Keratinocyte (primary cell): ENCODE data around the gene ZBTB2. TPM values are rescaled to one million over a fixed set of nuclear protein-coding genes. Genes with fewer than 3 reads are reported as not detected.

Source experiments
- DNase-seq: peaks from one replicate; pipeline ENCODE4 v3.0.0-alpha.2; 2011; ENCODE audit warnings: low read depth, missing footprints, low spot score
- FAIRE-seq: peaks from 2 replicates; lab custom pipeline; 2011; peaks lifted over from hg19 to GRCh38; lab: Jason Lieb, UNC
- H2AFZ ChIP-seq: 2 replicates; pipeline ENCODE4 v1.6.0; 2012; ENCODE audit warnings: low read length, control low read depth, inconsistent platforms; ENCODE audit not compliant: control insufficient read depth
- H3K27ac ChIP-seq: 2 replicates; pipeline ENCODE4 v1.5.1; 2011; ENCODE audit warnings: low read length; ENCODE audit not compliant: control insufficient read depth, insufficient read depth
- H3K27me3 ChIP-seq: 3 replicates; pipeline ENCODE4 v1.6.0; 2011; ENCODE audit warnings: low read length; ENCODE audit not compliant: control insufficient read depth, insufficient read depth; ENCODE audit errors: extremely low read depth
- H3K36me3 ChIP-seq, 2 experiments: 2 replicates in 1 of 2; 3 replicates in 1 of 2; pipeline ENCODE4 v1.5.1; 2011; ENCODE audit warnings: low read length in 2 of 2, mild to moderate bottlenecking in 1 of 2; ENCODE audit not compliant: control insufficient read depth in 2 of 2, insufficient read depth in 2 of 2; ENCODE audit errors: extremely low read depth in 1 of 2
- H3K4me1 ChIP-seq: 3 replicates; pipeline ENCODE4 v1.5.1; 2011; ENCODE audit warnings: low read length; ENCODE audit not compliant: control insufficient read depth, insufficient read depth; ENCODE audit errors: extremely low read depth
- H3K4me2 ChIP-seq: 3 replicates; pipeline ENCODE4 v1.6.0; 2011; ENCODE audit warnings: low read depth, low read length; ENCODE audit not compliant: control insufficient read depth, insufficient read depth; ENCODE audit errors: extremely low read depth
- H3K4me3 ChIP-seq, 3 experiments: fragments of 200-600 bp in 1 of 3; sonication (generic) in 1 of 3; 2 replicates in 2 of 3; 3 replicates in 1 of 3; pipeline ENCODE4 v1.5.1; 2011 to 2016; ENCODE audit warnings: low read length in 3 of 3, mild to moderate bottlenecking in 3 of 3, control low read depth in 2 of 3, inconsistent platforms in 1 of 3, low read depth in 1 of 3, mixed read lengths in 1 of 3, mixed run types in 1 of 3, moderate library complexity in 1 of 3; ENCODE audit not compliant: control insufficient read depth in 2 of 3, insufficient read depth in 2 of 3; ENCODE audit errors: extremely low read depth in 1 of 3
- H3K79me2 ChIP-seq: 2 replicates; pipeline ENCODE4 v1.6.0; 2012; ENCODE audit warnings: low read length; ENCODE audit not compliant: control insufficient read depth, insufficient read depth
- H3K9ac ChIP-seq: 3 replicates; pipeline ENCODE4 v1.6.0; 2011; ENCODE audit warnings: low read length; ENCODE audit not compliant: control insufficient read depth, insufficient read depth; ENCODE audit errors: extremely low read depth
- H3K9me1 ChIP-seq: 3 replicates; pipeline ENCODE4 v1.6.0; 2011; ENCODE audit warnings: low read length; ENCODE audit not compliant: control insufficient read depth, insufficient read depth; ENCODE audit errors: extremely low read depth
- H3K9me3 ChIP-seq: 2 replicates; pipeline ENCODE4 v1.5.1; 2012; ENCODE audit warnings: low read depth, low read length; ENCODE audit not compliant: control insufficient read depth
- H4K20me1 ChIP-seq: 3 replicates; pipeline ENCODE4 v1.6.0; 2011; ENCODE audit warnings: low read length; ENCODE audit not compliant: control insufficient read depth, insufficient read depth; ENCODE audit errors: extremely low read depth
- CTCF ChIP-seq, 3 experiments: IDR thresholded peaks in 1 of 3; conservative IDR thresholded peaks in 1 of 3; optimal IDR thresholded peaks in 1 of 3; 2 replicates in 2 of 3; 3 replicates in 1 of 3; pipeline versions ENCODE3 to v1.5.1; 2011; ENCODE audit warnings: low read length in 3 of 3, mild to moderate bottlenecking in 3 of 3, moderate library complexity in 2 of 3, control low read depth in 1 of 3, inconsistent platforms in 1 of 3; ENCODE audit not compliant: insufficient read depth in 2 of 3; ENCODE audit errors: extremely low read depth in 1 of 3
- EZH2 ChIP-seq: IDR thresholded peaks from one replicate; pipeline ENCODE4 v1.6.1; 2012; ENCODE audit warnings: inconsistent platforms, mild to moderate bottlenecking, low read length, moderate library complexity
- dilution Hi-C: fragments of 300-500 bp; cut with MboI; formaldehyde crosslinking; loops from one replicate; pipeline ENCODE4 v1.7.0; 2020; ENCODE audit warnings: low sequenced_read_pairs; ENCODE audit not compliant: extremely low pct_ligation_motif_present
- polyA plus RNA-seq, 5 experiments: library from polyadenylated mRNA; depleted of rRNA in 3 of 5; stranded (reverse) in 3 of 5; stranded (forward) in 1 of 5; unstranded in 1 of 5; fragments of >200 nt; gene quantifications; 1 replicate in 1 of 5; 2 replicates in 3 of 5; 3 replicates in 1 of 5; pipeline versions ENCODE4 v1.2.1 to v1.2.3, GENCODE V29; 2011 to 2012; ENCODE audit warnings: missing spikeins in 2 of 5, low read depth in 1 of 5, low replicate concordance in 1 of 5

Gene ZBTB2
- polyA plus RNA-seq, 1 donor (not counting 4 experiments of a cell fraction or from before 2014, with no cell fraction given) = 10.9 TPM

DNA sequence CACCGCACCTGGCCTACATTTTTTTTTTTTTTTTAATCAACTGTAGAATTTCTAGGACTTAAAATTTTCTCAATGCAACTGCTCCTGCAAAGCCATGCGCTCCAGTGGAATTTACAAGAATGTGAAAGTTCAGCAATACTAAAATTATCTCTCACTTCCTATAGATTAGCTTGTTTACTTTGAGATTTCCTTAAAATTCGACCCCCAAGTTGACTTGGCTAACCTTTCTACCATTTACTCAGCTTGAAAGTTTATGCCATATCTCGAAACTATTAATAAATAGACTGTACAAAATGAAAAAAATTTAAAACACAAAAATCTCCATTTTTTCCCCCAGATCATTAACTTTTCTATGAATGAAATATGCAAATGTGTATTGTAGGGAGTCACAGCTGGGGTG, 64.3 kb downstream of the ZBTB2 start:
- Histone ChIP-seq H3K9ac (no peak overlapping the region), H3K9me3 (no peaks in the 10 kb centered on the region), H4K20me1 (no peaks in the 10 kb centered on the region), H3K36me3 (no peaks in the 10 kb centered on the region), H3K4me3 (no peak overlapping the region), H2AFZ (no peak overlapping the region), H3K27me3 (no peaks in the 10 kb centered on the region), H3K79me2 (no peaks in the 10 kb centered on the region), H3K4me2 (no peak overlapping the region), H3K27ac (no peak overlapping the region), H3K9me1 (no peaks in the 10 kb centered on the region), H3K4me1 (peaks cover 9% of the 10 kb centered on the region)
- TF ChIP-seq EZH2 (no peak), CTCF (optimal IDR thresholded peaks at IDR 0.05 in 1 of 3, IDR thresholded peaks at IDR 0.05 in 1 of 3, conservative IDR thresholded peaks at IDR 0.05 in 1 of 3; ENCODE audit: extremely low read depth in 1 of 3, insufficient read depth in 2 of 3, low read length in 3 of 3) (no peak)
- DNase-seq (no peak), FAIRE-seq (no peak)
- dilution Hi-C loops = no loop called here

GRCh38 chr6:151326116-151326825, 65.1 kb downstream of the ZBTB2 start:
- no peak for FAIRE-seq
- Histone ChIP-seq H3K4me1 (peaks cover 9% of the 10 kb centered on the region), H3K4me3 (peak overlapping the region in 2 of 3 experiments; percentile 12 to 55), H3K9me3 (no peaks in the 10 kb centered on the region), H3K36me3 (no peaks in the 10 kb centered on the region), H3K9ac (no peak overlapping the region), H2AFZ (peak overlapping the region; percentile 50), H3K27me3 (no peaks in the 10 kb centered on the region), H4K20me1 (no peaks in the 10 kb centered on the region), H3K27ac (no peak overlapping the region), H3K4me2 (peak overlapping the region; percentile 86), H3K79me2 (no peaks in the 10 kb centered on the region), H3K9me1 (no peaks in the 10 kb centered on the region)
- no peak for DNase-seq
- TF ChIP-seq EZH2 = no peak
- no peak for TF ChIP-seq CTCF (optimal IDR thresholded peaks at IDR 0.05 in 1 of 3, IDR thresholded peaks at IDR 0.05 in 1 of 3, conservative IDR thresholded peaks at IDR 0.05 in 1 of 3; ENCODE audit: extremely low read depth in 1 of 3, insufficient read depth in 2 of 3, low read length in 3 of 3)
- dilution Hi-C loops = no loop called here
